Measurements from ENCODE around the gene SLC28A1. TPM values are rescaled to one million over a fixed set of nuclear protein-coding genes. Genes with fewer than 3 reads are reported as not detected.
"Not testable (repeated sequence)": the region's sequence is repeated elsewhere in the genome, so short reads cannot be mapped to it uniquely, and the experiment has no call there.

Gene SLC28A1
- total and polyA plus RNA-seq, 7 donors = 0.13 to 1.9 (median 0.34) TPM

- Histone ChIP-seq H3K36me3 (ENCODE audit: insufficient read depth in 1 of 2, low read depth in 1 of 2) (peaks cover 0 to 11% of the 10 kb centered on the region in 2 donors), H3K4me1 (peaks cover 42% of the 10 kb centered on the region), H3K9me3 (no peaks in the 10 kb centered on the region), H3K27me3 (ENCODE audit: insufficient read depth in 3 of 3, low read length in 2 of 3) (no peaks in the 10 kb centered on the region), H3K4me3 (no peak overlapping the region), H3K27ac (peak overlapping the region; percentile 64)
- WGBS, 3 donors = 55 to 69% (median 64%) methylated on average over 2 of the region's 2 CpGs
- TF ChIP-seq CTCF (IDR thresholded peaks at IDR 0.05) = no peak
- intact Hi-C loops (cut with DNase I) = loop anchor here (1.0 to 10.0 kb wide), 4 partner anchors 67 to 200 kb away; no protein-coding TSS in a partner anchor
- ATAC-seq (no peak), DNase-seq (no peak)
Observed at GRCh38 chr15:84844964-84845363, 39.5 kb upstream of the SLC28A1 start.

GRCh38 chr15:84845631-84846030 lies 38.8 kb upstream of the SLC28A1 start:
- intact Hi-C loops (cut with DNase I) = loop anchor here in 1 of 2 donors (1.0 to 10.0 kb wide), 2 partner anchors 83 to 199 kb away; no protein-coding TSS in a partner anchor
- peak; percentile 75 for TF ChIP-seq CTCF (IDR thresholded peaks at IDR 0.05)
- H3K9me3 ChIP-seq; H3K4me3 ChIP-seq; H3K27me3 ChIP-seq (ENCODE audit: insufficient read depth in 3 of 3, low read length in 2 of 3): not testable (repeated sequence)
- WGBS, 3 donors = 39 to 60% (median 39%) methylated on average over 7 of the region's 7 CpGs
- H3K4me1 ChIP-seq = peaks cover 35% of the 10 kb centered on the region
- DNase-seq (peak; percentile 73 to 87), ATAC-seq (peak; percentile 27 to 54 (median 48))
- H3K36me3 ChIP-seq (ENCODE audit: insufficient read depth in 1 of 2, low read depth in 1 of 2) = peaks cover 0 to 11% of the 10 kb centered on the region in 2 donors
- peak overlapping the region; percentile 64 for H3K27ac ChIP-seq

- Histone ChIP-seq H3K27ac (peak overlapping the region; percentile 64), H3K9me3 (no peaks in the 10 kb centered on the region), H3K36me3 (ENCODE audit: insufficient read depth in 1 of 2, low read depth in 1 of 2) (peaks cover 0 to 11% of the 10 kb centered on the region in 2 donors), H3K4me1 (peaks cover 31% of the 10 kb centered on the region), H3K27me3 (ENCODE audit: insufficient read depth in 3 of 3, low read length in 2 of 3) (no peaks in the 10 kb centered on the region), H3K4me3 (no peak overlapping the region)
- TF ChIP-seq CTCF (IDR thresholded peaks at IDR 0.05) = no peak
- intact Hi-C loops (cut with DNase I) = loop anchor here in 1 of 2 donors (10.0 kb wide), 1 partner anchor 199 kb away; no protein-coding TSS in a partner anchor
- ATAC-seq = no peak
- 97 to 100% (median 100%) methylated on average over 1 of the region's 1 CpG for WGBS, 3 donors
- DNase-seq = no peak
Observed at GRCh38 chr15:84846269-84846668, 38.2 kb upstream of the SLC28A1 start.

GRCh38 chr15:84847382-84847781 lies 37.1 kb upstream of the SLC28A1 start:
- H3K4me1 ChIP-seq = peaks cover 20% of the 10 kb centered on the region
- H3K4me3 ChIP-seq = no peak overlapping the region
- H3K27me3 ChIP-seq (ENCODE audit: insufficient read depth in 3 of 3, low read length in 2 of 3) = no peaks in the 10 kb centered on the region
- H3K27ac ChIP-seq = peak overlapping the region; percentile 34
- no peaks in the 10 kb centered on the region for H3K9me3 ChIP-seq
- ATAC-seq = no peak
- no peak for DNase-seq
- intact Hi-C loops (cut with DNase I) = loop anchor here in 1 of 2 donors (10.0 kb wide), 1 partner anchor 197 kb away; no protein-coding TSS in a partner anchor
- peaks cover 0 to 13% of the 10 kb centered on the region in 2 donors for H3K36me3 ChIP-seq (ENCODE audit: insufficient read depth in 1 of 2, low read depth in 1 of 2)
- no peak for TF ChIP-seq CTCF (IDR thresholded peaks at IDR 0.05)

GRCh38 chr15:84852212-84852611 lies 32.2 kb upstream of the SLC28A1 start:
- H3K4me1 ChIP-seq = peaks cover 20% of the 10 kb centered on the region
- DNase-seq = no peak
- no peak for TF ChIP-seq CTCF (IDR thresholded peaks at IDR 0.05)
- WGBS, 3 donors = 81 to 87% (median 84%) methylated on average over 5 of the region's 5 CpGs
- no peak for ATAC-seq
- H3K9me3 ChIP-seq = no peaks in the 10 kb centered on the region
- H3K27ac ChIP-seq = peak overlapping the region; percentile 47
- no peak overlapping the region for H3K4me3 ChIP-seq
- H3K36me3 ChIP-seq (ENCODE audit: insufficient read depth in 1 of 2, low read depth in 1 of 2) = peaks cover 0 to 34% of the 10 kb centered on the region in 2 donors
- no peaks in the 10 kb centered on the region for H3K27me3 ChIP-seq (ENCODE audit: insufficient read depth in 3 of 3, low read length in 2 of 3)
- intact Hi-C loops (cut with DNase I) = no loop called here

Data from psoas muscle (tissue), 8 donors.